GM21825 (cell line): ENCODE results near the gene MBNL1.

ENCODE experiments used
- ATAC-seq: cut with Tn5 transposase; IDR thresholded peaks from one replicate; pipeline ENCODE4 v1.9.1; 2021; ENCODE audit warnings: mild to moderate bottlenecking, moderate library complexity; ENCODE audit not compliant: unreplicated experiment

MBNL1 gene

GRCh38 chr3:152252755-152253154 is 16.0 kb upstream of the MBNL1 start:
- no peak for ATAC-seq

GRCh38 chr3:152253514-152253913 is 15.2 kb upstream of the MBNL1 start:
- ATAC-seq = no peak

GRCh38 chr3:152254041-152254440 is 14.7 kb upstream of the MBNL1 start:
- peak; percentile 34 for ATAC-seq

- ATAC-seq = no peak
These were observed 13.4 kb upstream of the MBNL1 start for GRCh38 chr3:152255290-152255689.

- ATAC-seq = no peak
These were observed 11.7 kb upstream of the MBNL1 start for GRCh38 chr3:152256851-152257562.

GRCh38 chr3:152257563-152258035 is 11.1 kb upstream of the MBNL1 start:
- ATAC-seq = peak; percentile 79

GRCh38 chr3:152258448-152259393 is 10.0 kb upstream of the MBNL1 start:
- peak; percentile 43 for ATAC-seq

- no peak for ATAC-seq
These were observed 9.3 kb upstream of the MBNL1 start for GRCh38 chr3:152259468-152259867.

GRCh38 chr3:152260026-152260425 is 8.7 kb upstream of the MBNL1 start:
- ATAC-seq = no peak

GRCh38 chr3:152260529-152260928 is 8.2 kb upstream of the MBNL1 start:
- no peak for ATAC-seq

GRCh38 chr3:152261329-152261728 is 7.4 kb upstream of the MBNL1 start:
- no peak for ATAC-seq

GRCh38 chr3:152263711-152264110 is 5.0 kb upstream of the MBNL1 start:
- ATAC-seq = no peak

- ATAC-seq = no peak
These were observed 4.4 kb upstream of the MBNL1 start for GRCh38 chr3:152264378-152264777.

- no peak for ATAC-seq
These were observed 2.3 kb upstream of the MBNL1 start for GRCh38 chr3:152266221-152266995.

GRCh38 chr3:152267831-152268554 is 736 bp upstream of the MBNL1 start:
- ATAC-seq = no peak

- ATAC-seq = peak; percentile 48
These were observed 514 bp downstream of the MBNL1 start for GRCh38 chr3:152269056-152269830.

GRCh38 chr3:152269831-152270734 is 1.4 kb downstream of the MBNL1 start:
- no peak for ATAC-seq

GRCh38 chr3:152270937-152271336 is 2.2 kb downstream of the MBNL1 start:
- no peak for ATAC-seq
